ENCODE results near the gene C18orf63. TPM values are rescaled to one million over a fixed set of nuclear protein-coding genes. Genes with fewer than 3 reads are reported as not detected.
"Not testable (repeated sequence)": the region's sequence is repeated elsewhere in the genome, so short reads cannot be mapped to it uniquely, and the experiment has no call there.

Gene C18orf63
- total and polyA plus RNA-seq, 9 donors: not detected

DNA sequence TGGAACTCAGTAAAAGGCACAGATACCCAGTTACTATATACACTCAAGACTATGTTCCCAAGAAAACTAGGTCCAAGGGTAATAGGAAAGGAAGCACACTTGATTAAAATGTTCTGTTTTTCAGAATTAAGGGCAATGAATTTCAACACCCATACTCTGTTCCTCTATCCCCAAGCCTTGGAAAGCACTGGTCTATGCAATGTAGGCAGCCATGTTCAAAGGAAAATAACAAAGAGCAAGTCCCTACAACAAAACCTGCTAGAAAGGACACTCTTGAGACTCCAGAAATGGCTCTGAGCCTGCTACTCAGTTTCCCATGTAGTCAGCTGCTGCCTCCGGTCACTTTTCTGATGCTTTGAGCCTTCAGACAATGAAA is 30.7 kb upstream of the C18orf63 start:
- Histone ChIP-seq H3K36me3 (no peaks in the 10 kb centered on the region), H3K4me1 (ENCODE audit: insufficient read depth) (peaks cover 22% of the 10 kb centered on the region), H3K4me3 (no peak overlapping the region), H3K27me3 (no peaks in the 10 kb centered on the region), H3K27ac (peak overlapping the region in 1 of 2 donors; percentile 78), H3K9me3 (no peaks in the 10 kb centered on the region)
- DNase-seq: no peak
- TF ChIP-seq EP300 (IDR thresholded peaks at IDR 0.05) (no peak), POLR2A (IDR thresholded peaks at IDR 0.05) (no peak)
- TF ChIP-seq, protein P1, sequence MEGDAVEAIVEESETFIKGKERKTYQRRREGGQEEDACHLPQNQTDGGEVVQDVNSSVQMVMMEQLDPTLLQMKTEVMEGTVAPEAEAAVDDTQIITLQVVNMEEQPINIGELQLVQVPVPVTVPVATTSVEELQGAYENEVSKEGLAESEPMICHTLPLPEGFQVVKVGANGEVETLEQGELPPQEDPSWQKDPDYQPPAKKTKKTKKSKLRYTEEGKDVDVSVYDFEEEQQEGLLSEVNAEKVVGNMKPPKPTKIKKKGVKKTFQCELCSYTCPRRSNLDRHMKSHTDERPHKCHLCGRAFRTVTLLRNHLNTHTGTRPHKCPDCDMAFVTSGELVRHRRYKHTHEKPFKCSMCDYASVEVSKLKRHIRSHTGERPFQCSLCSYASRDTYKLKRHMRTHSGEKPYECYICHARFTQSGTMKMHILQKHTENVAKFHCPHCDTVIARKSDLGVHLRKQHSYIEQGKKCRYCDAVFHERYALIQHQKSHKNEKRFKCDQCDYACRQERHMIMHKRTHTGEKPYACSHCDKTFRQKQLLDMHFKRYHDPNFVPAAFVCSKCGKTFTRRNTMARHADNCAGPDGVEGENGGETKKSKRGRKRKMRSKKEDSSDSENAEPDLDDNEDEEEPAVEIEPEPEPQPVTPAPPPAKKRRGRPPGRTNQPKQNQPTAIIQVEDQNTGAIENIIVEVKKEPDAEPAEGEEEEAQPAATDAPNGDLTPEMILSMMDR (IDR thresholded peaks at IDR 0.05): no peak
- WGBS, 3 donors: 90 to 100% (median 100%) methylated on average over 1 of the region's 1 CpG
- intact Hi-C loops (cut with DNase I): loop anchor here in 2 of 4 donors (5.0 to 10.0 kb wide), 2 partner anchors 50 to 138 kb away; partner anchors contain the start of genes FBXO15 (in 1 of the 2) and TIMM21 (in 1 of the 2)

DNA sequence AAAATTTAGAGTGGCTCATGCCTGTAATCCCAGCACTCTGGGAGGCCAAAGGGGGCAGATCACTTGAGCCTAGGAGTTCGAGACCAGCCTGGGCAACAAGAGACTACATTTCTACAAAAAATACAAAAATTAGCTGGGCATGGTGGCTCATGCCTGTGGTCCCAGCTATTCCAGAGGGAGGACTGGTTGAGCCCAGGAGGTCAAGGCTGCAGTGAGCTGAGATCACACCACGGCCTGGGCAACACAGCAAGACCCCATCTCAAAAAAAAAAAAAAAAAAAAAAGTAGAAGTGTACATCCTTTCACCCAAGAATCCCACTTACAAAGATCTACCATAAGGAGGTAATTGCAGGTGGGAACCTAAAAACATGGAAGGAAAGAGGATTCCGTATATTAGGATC is 30.1 kb upstream of the C18orf63 start:
- intact Hi-C loops (cut with DNase I): loop anchor here in 2 of 4 donors (5.0 to 10.0 kb wide), 2 partner anchors 51 to 138 kb away; partner anchors contain the start of genes FBXO15 (in 1 of the 2) and TIMM21 (in 1 of the 2)
- not testable (repeated sequence) for H3K4me3 ChIP-seq, H3K36me3 ChIP-seq, H3K9me3 ChIP-seq, H3K27me3 ChIP-seq, DNase-seq
- peaks cover 24% of the 10 kb centered on the region for H3K4me1 ChIP-seq (ENCODE audit: insufficient read depth)
- WGBS, 3 donors: 75 to 96% (median 82%) methylated on average over 3 of the region's 3 CpGs
- peak overlapping the region in 1 of 2 donors; percentile 78 for H3K27ac ChIP-seq

DNA sequence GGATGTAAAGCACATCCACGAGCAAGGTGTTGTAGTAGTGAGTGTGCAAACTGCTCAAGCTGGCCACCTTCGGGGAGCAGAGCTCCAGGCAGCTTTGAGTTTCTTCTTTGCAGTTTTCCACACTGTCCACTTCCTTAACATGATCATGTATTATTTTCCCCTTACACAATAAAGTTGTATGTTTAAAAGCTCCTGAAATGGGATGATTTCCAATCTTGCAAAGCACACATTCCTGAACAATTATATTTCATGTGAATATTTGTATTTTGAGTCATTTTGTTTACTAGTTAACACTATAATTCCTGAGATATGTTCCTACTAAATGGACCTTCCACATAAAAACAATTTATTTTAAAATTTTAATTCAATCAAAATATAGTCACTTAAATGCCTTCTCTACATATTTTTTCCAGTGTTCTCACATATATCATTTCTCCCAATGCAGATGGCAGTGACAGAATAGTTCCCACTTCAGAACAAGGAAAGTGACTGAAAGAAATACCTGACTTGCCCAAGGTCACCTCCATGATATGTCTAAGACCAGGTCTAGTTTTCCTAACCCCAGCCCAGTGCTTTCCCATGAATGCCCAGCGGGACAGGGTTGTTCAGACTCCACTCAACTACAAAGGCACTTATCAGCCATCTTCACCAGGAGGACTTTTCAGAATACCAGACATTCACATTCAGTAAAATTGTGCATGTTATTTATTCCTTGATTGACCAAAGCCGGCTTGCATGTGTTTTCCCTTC is 29.4 kb upstream of the C18orf63 start:
- no peaks in the 10 kb centered on the region for H3K9me3 ChIP-seq
- no peak overlapping the region for H3K4me3 ChIP-seq
- no peaks in the 10 kb centered on the region for H3K36me3 ChIP-seq
- intact Hi-C loops (cut with DNase I): loop anchor here in 2 of 4 donors (5.0 to 10.0 kb wide), 2 partner anchors 51 to 139 kb away; partner anchors contain the start of genes FBXO15 (in 1 of the 2) and TIMM21 (in 1 of the 2)
- WGBS, 3 donors: 59 to 81% (median 66%) methylated on average over 4 of the region's 4 CpGs
- TF ChIP-seq POLR2A (IDR thresholded peaks at IDR 0.05) (no peak), EP300 (IDR thresholded peaks at IDR 0.05) (no peak)
- TF ChIP-seq, protein P1 (IDR thresholded peaks at IDR 0.05): no peak
- no peaks in the 10 kb centered on the region for H3K27me3 ChIP-seq
- H3K27ac ChIP-seq: no peak overlapping the region
- no peak for DNase-seq
- peaks cover 24% of the 10 kb centered on the region for H3K4me1 ChIP-seq (ENCODE audit: insufficient read depth)

DNA sequence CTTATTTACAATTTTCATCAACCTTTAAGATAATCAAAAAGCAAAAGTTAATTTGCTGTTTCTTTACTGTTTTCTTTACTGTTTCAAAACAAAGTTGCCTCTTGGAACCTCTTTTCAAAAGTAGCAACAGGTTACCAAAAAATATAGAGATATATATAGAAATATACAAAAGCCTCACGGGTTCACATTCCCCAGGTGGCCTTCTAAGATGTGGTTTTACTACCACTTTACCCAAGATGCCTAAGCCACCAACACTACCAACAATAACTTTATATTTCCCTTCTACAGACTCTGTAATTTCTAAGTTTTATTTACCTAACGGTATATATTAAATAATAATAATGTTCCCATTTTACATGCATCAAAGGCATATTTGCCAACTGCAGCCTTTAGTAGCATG is 28.8 kb upstream of the C18orf63 start:
- DNase-seq: no peak
- H3K4me1 ChIP-seq (ENCODE audit: insufficient read depth): peaks cover 24% of the 10 kb centered on the region
- H3K4me3 ChIP-seq: no peak overlapping the region
- TF ChIP-seq EP300 (IDR thresholded peaks at IDR 0.05) (no peak), POLR2A (IDR thresholded peaks at IDR 0.05) (no peak)
- TF ChIP-seq, protein P1 (IDR thresholded peaks at IDR 0.05): no peak
- no peak overlapping the region for H3K27ac ChIP-seq
- H3K27me3 ChIP-seq: no peaks in the 10 kb centered on the region
- WGBS, 3 donors: 91 to 93% (median 92%) methylated on average over 2 of the region's 2 CpGs
- intact Hi-C loops (cut with DNase I): loop anchor here in 2 of 4 donors (5.0 to 10.0 kb wide), 2 partner anchors 52 to 140 kb away; partner anchors contain the start of genes FBXO15 (in 1 of the 2) and TIMM21 (in 1 of the 2)
- H3K36me3 ChIP-seq: no peaks in the 10 kb centered on the region
- H3K9me3 ChIP-seq: no peaks in the 10 kb centered on the region

DNA sequence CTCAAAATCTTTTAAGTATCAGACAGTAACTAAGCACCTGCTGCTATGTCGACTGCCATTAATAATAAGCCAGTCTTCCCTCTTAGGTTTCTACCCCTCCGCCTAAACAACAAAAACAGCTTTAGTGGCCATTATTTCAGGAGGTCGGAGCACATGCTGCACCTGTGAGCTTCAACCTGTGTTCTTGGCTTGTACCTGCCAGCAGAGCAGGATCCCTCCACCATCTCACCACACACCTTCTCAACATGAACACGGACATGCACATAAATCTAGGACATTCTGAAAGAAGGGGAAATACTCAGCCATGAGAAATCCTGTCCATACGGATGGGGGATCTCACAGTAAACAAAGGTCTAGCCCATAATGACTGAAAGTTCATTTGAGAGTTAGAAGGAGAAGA is 27.6 kb upstream of the C18orf63 start:
- DNase-seq: no peak
- H3K27ac ChIP-seq: peak overlapping the region; percentile 9 to 27
- intact Hi-C loops (cut with DNase I): loop anchor here in 2 of 4 donors (5.0 to 10.0 kb wide), 2 partner anchors 53 to 141 kb away; partner anchors contain the start of genes FBXO15 (in 1 of the 2) and TIMM21 (in 1 of the 2)

More for the DNA sequence above, 27.6 kb upstream of the C18orf63 start:
- Histone ChIP-seq H3K4me1 (ENCODE audit: insufficient read depth) (peaks cover 19% of the 10 kb centered on the region), H3K4me3 (no peak overlapping the region), H3K27me3 (no peaks in the 10 kb centered on the region), H3K9me3 (no peaks in the 10 kb centered on the region), H3K36me3 (no peaks in the 10 kb centered on the region)
- no peak for TF ChIP-seq EP300 (IDR thresholded peaks at IDR 0.05)
- no peak for TF ChIP-seq POLR2A (IDR thresholded peaks at IDR 0.05)
- TF ChIP-seq, protein P1 (IDR thresholded peaks at IDR 0.05): no peak
- 88 to 91% (median 90%) methylated on average over 5 of the region's 5 CpGs for WGBS, 3 donors

Data from ovary (tissue), 9 donors.